ENCODE measurements around the gene RNF214.

RNF214 gene

GRCh38 chr11:117187428-117187798, 45.1 kb upstream of the RNF214 start:
- POLR2A ChIA-PET, result no interaction called here
- no peak for DNase-seq (ENCODE audit: low read depth, low spot score)
- no peak overlapping the region for H3K4me3 ChIP-seq (ENCODE audit: low read depth, low read length)
- CTCF ChIA-PET, result no interaction called here
- TF ChIP-seq CTCF (IDR thresholded peaks at IDR 0.05; ENCODE audit: insufficient read depth, low read length, missing control alignments), result no peak

- DNase-seq (ENCODE audit: low read depth, low spot score), result no peak
- H3K4me3 ChIP-seq (ENCODE audit: low read depth, low read length), result no peak overlapping the region
- ChIA-PET POLR2A (no interaction called here), CTCF (no interaction called here)
- no peak for TF ChIP-seq CTCF (IDR thresholded peaks at IDR 0.05; ENCODE audit: insufficient read depth, low read length, missing control alignments)
These were observed 44.5 kb upstream of the RNF214 start for GRCh38 chr11:117187799-117188481.

- no peak overlapping the region for H3K4me3 ChIP-seq (ENCODE audit: low read depth, low read length)
- DNase-seq (ENCODE audit: low read depth, low spot score), result no peak
- CTCF ChIA-PET, result interaction anchor here (1.1 kb wide), 1 partner anchor 8 kb away, joined by 7 read pairs; no protein-coding TSS in a partner anchor
- no peak for TF ChIP-seq CTCF (IDR thresholded peaks at IDR 0.05; ENCODE audit: insufficient read depth, low read length, missing control alignments)
- POLR2A ChIA-PET, result no interaction called here
These were observed 43.8 kb upstream of the RNF214 start for GRCh38 chr11:117188620-117189081.

- TF ChIP-seq CTCF (IDR thresholded peaks at IDR 0.05; ENCODE audit: insufficient read depth, low read length, missing control alignments), result no peak
- ChIA-PET POLR2A (no interaction called here), CTCF (interaction anchor here (1.1 kb wide), 1 partner anchor 9 kb away, joined by 7 read pairs; no protein-coding TSS in a partner anchor)
- DNase-seq (ENCODE audit: low read depth, low spot score), result no peak
- H3K4me3 ChIP-seq (ENCODE audit: low read depth, low read length), result no peak overlapping the region
These were observed 43.1 kb upstream of the RNF214 start for GRCh38 chr11:117189191-117189940.

- H3K4me3 ChIP-seq (ENCODE audit: low read depth, low read length), result no peak overlapping the region
- ChIA-PET POLR2A (interaction anchor here (0.6 kb wide), 1 partner anchor 41 kb away, joined by 4 read pairs; no protein-coding TSS in a partner anchor), CTCF (interaction anchor here (1.1 to 11.5 kb wide), 3 partner anchors 9 to 37 kb away, joined by 7 to 133 read pairs (median 7); partner anchors contain the start of gene SIDT2)
- no peak for TF ChIP-seq CTCF (IDR thresholded peaks at IDR 0.05; ENCODE audit: insufficient read depth, low read length, missing control alignments)
- DNase-seq (ENCODE audit: low read depth, low spot score), result no peak
These were observed 42.4 kb upstream of the RNF214 start for GRCh38 chr11:117189941-117190544.
